Activated T-cell treated with anti-CD3 and anti-CD28 coated beads, Interleukin-2, amount 50 U/mL, for 4 hours (primary cell): ENCODE data around the gene SSTR5. TPM values are rescaled to one million over a fixed set of nuclear protein-coding genes. Genes with fewer than 3 reads are reported as not detected.
"Not testable (repeated sequence)": the region's sequence is repeated elsewhere in the genome, so short reads cannot be mapped to it uniquely, and the experiment has no call there.

ENCODE experiments used
- ATAC-seq, 2 donors: fragments of 200-7000 bp; cut with Tn5 transposase; one replicate each; pipeline ENCODE4 v1.10.0; 2021
- DNase-seq: peaks from one replicate; pipeline ENCODE4 v3.0.0-alpha.2; 2020
- H3K27me3 Mint-ChIP-seq: one replicate; pipeline ENCODE4 v1.8.0; 2021; ENCODE audit warnings: low read depth, mixed read lengths
- H3K36me3 Mint-ChIP-seq: one replicate; pipeline ENCODE4 v1.8.0; 2022; ENCODE audit warnings: mixed read lengths; ENCODE audit not compliant: insufficient read depth
- H3K4me1 Mint-ChIP-seq: one replicate; pipeline ENCODE4 v1.8.0; 2021; ENCODE audit warnings: low read depth, mixed read lengths
- H3K4me3 Mint-ChIP-seq: one replicate; pipeline ENCODE4 v1.8.0; 2021; ENCODE audit warnings: mild to moderate bottlenecking, moderate library complexity, mixed read lengths
- H3K9me3 Mint-ChIP-seq: one replicate; pipeline ENCODE4 v1.8.0; 2021; ENCODE audit warnings: mixed read lengths
- total RNA-seq, 3 donors: library from RNA; stranded (reverse); gene quantifications; one replicate each; pipeline ENCODE4 v1.2.1, GENCODE V29; 2021

SSTR5 gene
- total RNA-seq, 3 donors from 2014 or later, result not detected

GRCh38 chr16:1080801-1081733 lies 8.5 kb downstream of the SSTR5 start:
- H3K27me3 Mint-ChIP-seq, result peaks cover 44% of the 10 kb centered on the region
- no peak for ATAC-seq
- H3K4me3 Mint-ChIP-seq, result no peak overlapping the region
- peaks cover 14% of the 10 kb centered on the region for H3K9me3 Mint-ChIP-seq
- no peak for DNase-seq
- no peaks in the 10 kb centered on the region for H3K4me1 Mint-ChIP-seq
- no peaks in the 10 kb centered on the region for H3K36me3 Mint-ChIP-seq

DNA sequence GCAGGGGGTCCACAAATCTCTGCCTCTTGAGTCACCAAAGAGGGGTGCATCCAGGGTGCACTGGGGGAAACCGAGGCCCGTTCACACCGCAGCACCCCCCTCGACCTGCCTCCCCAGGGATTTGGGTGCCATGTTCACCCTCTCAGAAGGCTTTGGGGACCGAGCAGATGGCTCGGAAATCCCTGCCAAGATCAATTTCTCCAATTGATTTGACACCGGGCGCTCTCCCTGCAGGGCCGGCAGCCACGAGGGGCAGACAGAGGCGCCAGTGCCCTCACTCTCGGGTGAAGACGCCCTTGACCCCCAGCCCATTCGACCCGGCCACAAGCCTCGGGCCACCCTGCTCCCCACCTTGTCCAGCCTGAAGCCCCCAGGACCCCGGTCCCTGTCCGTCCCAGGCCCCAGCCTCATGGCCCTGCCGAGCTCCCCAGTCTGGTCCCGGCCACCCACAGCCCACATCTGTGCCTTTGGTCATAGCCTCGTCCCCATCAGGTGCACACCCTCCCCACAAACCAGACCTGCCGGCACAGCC lies 9.3 kb downstream of the SSTR5 start:
- Mint-ChIP-seq H3K36me3 (no peaks in the 10 kb centered on the region), H3K9me3 (peaks cover 14% of the 10 kb centered on the region), H3K4me1 (no peaks in the 10 kb centered on the region), H3K4me3 (no peak overlapping the region), H3K27me3 (peaks cover 39% of the 10 kb centered on the region)
- DNase-seq, result no peak
- ATAC-seq, result no peak

DNA sequence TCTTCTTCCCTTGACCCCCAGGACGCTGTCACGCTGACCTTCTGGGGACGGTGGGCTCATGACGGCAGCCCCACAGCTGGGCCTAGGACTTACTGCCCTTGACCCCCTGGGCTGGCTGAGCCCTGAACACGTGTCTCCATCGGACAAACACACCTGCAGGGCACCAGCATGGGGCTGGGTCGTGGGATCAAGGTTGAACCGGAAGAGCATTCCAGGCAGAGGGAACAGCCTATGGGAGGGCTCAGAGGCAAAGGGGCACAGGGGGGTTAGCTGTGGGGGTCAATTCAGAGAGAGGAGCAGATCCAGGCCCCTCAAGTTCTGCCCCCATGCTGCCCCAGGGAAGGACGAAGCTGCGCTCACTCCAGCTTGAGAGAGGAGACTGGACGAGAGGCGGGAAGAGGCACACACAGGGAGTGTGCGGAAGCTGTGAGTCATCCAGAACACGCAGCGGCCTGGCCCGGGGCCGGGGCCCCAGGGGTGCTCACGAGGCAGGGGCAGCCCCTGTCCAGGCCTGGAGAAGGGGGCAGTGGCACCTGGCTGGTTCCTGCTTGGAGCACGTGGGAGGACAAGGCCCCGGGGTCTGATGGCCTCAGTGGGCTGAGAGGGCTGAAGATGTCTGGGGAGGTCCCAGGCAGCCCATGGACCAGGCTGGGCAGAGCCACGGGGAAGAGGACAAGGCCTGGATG lies 9.9 kb downstream of the SSTR5 start:
- no peaks in the 10 kb centered on the region for H3K4me1 Mint-ChIP-seq
- no peak overlapping the region for H3K4me3 Mint-ChIP-seq
- DNase-seq (no peak), ATAC-seq (no peak)
- H3K9me3 Mint-ChIP-seq, result peaks cover 14% of the 10 kb centered on the region
- peaks cover 35% of the 10 kb centered on the region for H3K27me3 Mint-ChIP-seq
- no peaks in the 10 kb centered on the region for H3K36me3 Mint-ChIP-seq

GRCh38 chr16:1082952-1083675 lies 10.6 kb downstream of the SSTR5 start:
- no peaks in the 10 kb centered on the region for H3K4me1 Mint-ChIP-seq
- H3K36me3 Mint-ChIP-seq, result no peaks in the 10 kb centered on the region
- DNase-seq (no peak), ATAC-seq (no peak)
- no peak overlapping the region for H3K4me3 Mint-ChIP-seq
- peaks cover 14% of the 10 kb centered on the region for H3K9me3 Mint-ChIP-seq
- peaks cover 37% of the 10 kb centered on the region for H3K27me3 Mint-ChIP-seq

- ATAC-seq, result no peak
- H3K36me3 Mint-ChIP-seq, result no peaks in the 10 kb centered on the region
- H3K4me3 Mint-ChIP-seq, result no peak overlapping the region
- no peak for DNase-seq
- H3K9me3 Mint-ChIP-seq, result peaks cover 14% of the 10 kb centered on the region
- peaks cover 34% of the 10 kb centered on the region for H3K27me3 Mint-ChIP-seq
- no peaks in the 10 kb centered on the region for H3K4me1 Mint-ChIP-seq
These were observed 12.4 kb downstream of the SSTR5 start for GRCh38 chr16:1084971-1085370.

DNA sequence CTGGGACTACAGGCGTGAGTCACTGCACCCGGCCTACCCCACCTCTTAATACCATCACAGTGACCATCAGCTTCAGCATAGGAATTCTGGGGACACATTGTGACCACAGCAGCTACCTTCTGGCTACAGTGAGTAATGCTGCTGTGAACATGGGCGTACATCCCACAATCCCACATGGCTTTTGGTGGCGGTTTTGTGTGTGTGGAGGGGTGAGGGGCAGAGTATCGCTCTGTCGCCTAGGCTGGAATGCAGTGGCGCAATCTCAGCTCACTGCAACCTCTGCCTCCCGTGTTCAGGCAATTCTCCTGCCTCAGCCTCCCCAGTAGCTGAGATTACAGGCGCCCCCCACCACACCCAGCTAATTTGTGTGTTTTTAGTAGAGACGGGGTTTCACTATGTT lies 13.9 kb downstream of the SSTR5 start:
- peaks cover 31% of the 10 kb centered on the region for H3K27me3 Mint-ChIP-seq
- not testable (repeated sequence) for ATAC-seq, DNase-seq, H3K4me3 Mint-ChIP-seq, H3K4me1 Mint-ChIP-seq, H3K36me3 Mint-ChIP-seq
- peaks cover 14% of the 10 kb centered on the region for H3K9me3 Mint-ChIP-seq

GRCh38 chr16:1088295-1089170 lies 16.0 kb downstream of the SSTR5 start:
- no peak for DNase-seq
- no peak for ATAC-seq
- Mint-ChIP-seq H3K27me3 (peaks cover 22% of the 10 kb centered on the region), H3K9me3 (peaks cover 14% of the 10 kb centered on the region), H3K36me3 (no peaks in the 10 kb centered on the region), H3K4me1 (no peaks in the 10 kb centered on the region), H3K4me3 (no peak overlapping the region)

DNA sequence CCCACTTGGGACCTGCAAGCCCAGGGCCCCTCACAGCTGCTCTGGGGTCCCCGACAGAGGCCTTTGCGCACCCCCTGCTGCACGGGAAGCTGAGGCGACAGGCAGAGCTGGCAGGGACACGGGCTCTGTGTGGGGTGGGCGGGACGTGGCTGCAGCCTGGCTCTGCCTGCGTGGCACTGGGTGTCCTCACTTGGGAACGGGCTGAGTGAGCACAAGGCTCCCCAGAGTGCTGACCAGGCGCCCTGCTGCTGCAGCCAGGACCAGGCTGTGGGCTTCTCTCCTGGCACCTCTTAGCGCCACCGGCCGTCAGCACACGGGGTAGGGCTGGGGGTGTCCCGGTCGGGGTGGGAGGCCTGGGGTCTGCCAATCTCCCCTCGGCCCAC lies 16.9 kb downstream of the SSTR5 start:
- ATAC-seq (no peak), DNase-seq (no peak)
- Mint-ChIP-seq H3K36me3 (no peaks in the 10 kb centered on the region), H3K4me1 (no peaks in the 10 kb centered on the region), H3K9me3 (peaks cover 14% of the 10 kb centered on the region), H3K4me3 (no peak overlapping the region), H3K27me3 (peaks cover 15% of the 10 kb centered on the region)

DNA sequence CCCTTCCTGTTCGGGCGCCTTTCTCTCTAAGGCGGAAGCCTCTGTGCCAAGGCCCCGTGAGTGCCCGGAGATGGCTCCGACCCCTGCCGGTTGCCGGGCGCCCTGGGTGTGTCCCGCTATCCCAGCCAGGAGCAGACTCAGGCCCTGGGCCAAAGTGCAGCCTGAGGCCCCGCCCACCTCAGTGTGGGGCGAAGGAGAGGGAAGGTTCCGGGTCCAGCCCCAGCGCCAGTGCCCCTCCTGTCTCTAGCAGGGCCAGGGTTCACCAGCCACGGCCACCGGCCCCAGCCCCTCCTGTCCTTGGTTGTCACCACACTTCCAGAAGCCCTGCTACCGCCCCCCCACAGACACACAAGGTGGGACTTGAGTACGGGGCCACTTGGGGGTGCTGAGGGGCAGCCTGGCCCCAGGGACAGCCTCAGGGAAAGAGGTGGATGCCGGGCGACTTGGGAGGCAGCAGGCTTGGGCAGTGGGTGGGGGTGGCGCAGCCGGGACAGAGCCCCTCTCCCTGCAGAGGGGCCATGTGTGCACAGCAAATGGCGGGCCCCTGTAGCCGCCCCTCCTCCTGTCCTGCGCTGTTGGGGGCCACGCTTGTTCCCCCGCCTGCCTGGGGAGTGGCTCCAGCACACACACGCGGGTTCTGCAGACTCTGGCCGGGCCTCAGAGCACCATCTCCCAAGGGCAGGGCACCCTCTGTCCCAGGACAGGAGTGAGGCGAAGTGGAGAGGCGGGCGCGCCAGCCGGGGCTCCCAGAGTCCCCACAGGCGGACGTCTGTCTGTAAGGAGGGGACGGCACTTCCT lies 17.5 kb downstream of the SSTR5 start:
- Mint-ChIP-seq H3K27me3 (peaks cover 11% of the 10 kb centered on the region), H3K4me3 (no peak overlapping the region), H3K4me1 (no peaks in the 10 kb centered on the region), H3K9me3 (peaks cover 9% of the 10 kb centered on the region), H3K36me3 (no peaks in the 10 kb centered on the region)
- no peak for DNase-seq
- ATAC-seq, result no peak

DNA sequence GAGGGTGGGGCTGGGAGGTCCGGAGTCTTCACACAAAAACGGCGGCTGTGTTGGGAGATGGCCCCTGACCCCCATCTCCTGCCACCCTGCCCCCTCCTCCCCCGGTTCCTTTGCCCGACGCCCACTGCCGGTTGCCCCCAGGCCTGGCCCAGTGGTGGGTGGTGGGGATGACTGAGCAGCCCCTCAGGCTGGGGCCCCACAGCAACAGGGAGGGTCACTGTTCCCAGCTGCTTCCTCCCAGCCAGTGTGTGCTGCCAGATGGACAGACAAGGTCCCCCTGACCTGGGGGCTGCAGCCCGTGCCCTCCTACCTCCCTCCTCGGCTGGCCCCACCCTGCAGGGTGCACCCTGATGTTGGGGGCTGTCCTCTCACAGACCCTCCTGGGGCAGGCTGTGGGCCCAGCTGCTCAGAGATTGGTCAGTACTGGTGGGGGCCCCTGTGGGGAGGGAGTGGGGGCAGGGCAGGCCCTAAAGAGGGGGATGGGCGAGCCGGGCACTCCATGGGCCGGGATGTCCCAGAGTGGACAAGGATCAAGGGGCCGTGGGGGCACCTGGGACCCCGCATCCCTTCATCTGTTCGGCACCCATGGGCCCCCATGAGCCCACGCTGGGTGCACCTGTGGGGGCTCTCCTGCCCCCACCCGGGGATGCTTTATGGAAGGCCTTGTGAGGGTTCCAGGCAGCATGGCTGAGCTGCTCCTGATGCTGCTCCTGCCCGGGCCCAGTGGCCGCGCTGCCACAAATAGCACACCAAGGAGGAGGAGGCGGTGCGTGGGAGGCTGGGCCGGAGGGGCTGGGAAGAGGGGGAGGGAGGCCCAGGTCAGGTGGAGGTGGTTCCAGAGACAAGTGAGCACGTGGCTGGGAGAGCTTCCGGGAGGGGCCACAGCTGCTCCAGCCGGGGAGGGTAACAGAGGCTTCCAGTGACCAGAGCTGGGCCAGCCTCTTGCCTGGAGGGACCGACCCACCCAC lies 18.4 kb downstream of the SSTR5 start:
- H3K36me3 Mint-ChIP-seq, result no peaks in the 10 kb centered on the region
- H3K9me3 Mint-ChIP-seq, result peaks cover under 1% of the 10 kb centered on the region
- no peak overlapping the region for H3K4me3 Mint-ChIP-seq
- ATAC-seq, result no peak
- no peak for DNase-seq
- H3K27me3 Mint-ChIP-seq, result peaks cover 9% of the 10 kb centered on the region
- no peaks in the 10 kb centered on the region for H3K4me1 Mint-ChIP-seq

- no peak for ATAC-seq
- peaks cover 9% of the 10 kb centered on the region for H3K27me3 Mint-ChIP-seq
- no peak overlapping the region for H3K4me3 Mint-ChIP-seq
- no peaks in the 10 kb centered on the region for H3K36me3 Mint-ChIP-seq
- H3K4me1 Mint-ChIP-seq, result no peaks in the 10 kb centered on the region
- no peaks in the 10 kb centered on the region for H3K9me3 Mint-ChIP-seq
- DNase-seq, result no peak
These were observed 19.5 kb downstream of the SSTR5 start for GRCh38 chr16:1091992-1092552.

DNA sequence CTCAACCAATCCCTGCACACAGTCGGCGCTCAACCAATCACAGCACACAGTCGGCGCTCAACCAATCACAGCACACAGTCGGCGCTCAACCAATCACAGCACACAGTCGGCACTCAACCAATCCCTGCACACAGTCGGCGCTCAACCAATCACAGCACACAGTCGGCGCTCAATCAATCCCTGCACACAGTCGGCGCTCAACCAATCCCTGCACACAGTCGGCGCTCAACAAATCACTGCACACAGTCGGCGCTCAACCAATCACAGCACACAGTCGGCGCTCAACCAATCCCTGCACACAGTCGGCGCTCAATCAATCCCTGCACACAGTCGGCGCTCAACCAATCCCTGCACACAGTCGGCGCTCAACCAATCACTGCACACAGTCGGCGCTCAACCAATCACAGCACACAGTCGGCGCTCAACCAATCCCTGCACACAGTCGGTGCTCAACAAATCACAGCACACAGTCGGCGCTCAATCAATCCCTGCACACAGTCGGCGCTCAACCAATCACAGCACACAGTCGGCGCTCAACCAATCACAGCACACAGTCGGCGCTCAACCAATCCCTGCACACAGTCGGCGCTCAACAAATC lies 20.2 kb downstream of the SSTR5 start:
- H3K4me3 Mint-ChIP-seq, H3K36me3 Mint-ChIP-seq, H3K4me1 Mint-ChIP-seq, H3K27me3 Mint-ChIP-seq, H3K9me3 Mint-ChIP-seq, ATAC-seq, DNase-seq: not testable (repeated sequence)
